NB4 (cell line): ENCODE measurements around the gene TAS1R2.
"Not testable (repeated sequence)": the region's sequence is repeated elsewhere in the genome, so short reads cannot be mapped to it uniquely, and the experiment has no call there.

Experiments
- DNase-seq: peaks from one replicate; pipeline ENCODE4 v3.0.0; 2010; ENCODE audit warnings: low read depth
- H3K4me3 ChIP-seq: one replicate; pipeline ENCODE4 v1.5.1; 2011; ENCODE audit warnings: mild to moderate bottlenecking, low read depth, low read length, moderate library complexity
- CTCF ChIP-seq: IDR thresholded peaks from one replicate; pipeline ENCODE4 v1.5.1; 2012; ENCODE audit warnings: low read depth, low read length
- MAX ChIP-seq: IDR thresholded peaks from 2 replicates; pipeline ENCODE4 v1.6.1; 2011; ENCODE audit warnings: low read depth, low read length
- MYC ChIP-seq: IDR thresholded peaks from 2 replicates; pipeline ENCODE4 v1.6.1; 2011; ENCODE audit warnings: low read depth, low read length
- POLR2A ChIP-seq: IDR thresholded peaks from 2 replicates; pipeline ENCODE4 v1.6.1; 2011; ENCODE audit warnings: mild to moderate bottlenecking; ENCODE audit not compliant: insufficient read length; ENCODE audit errors: extremely low read depth

TAS1R2 gene

GRCh38 chr1:18895317-18895716 is 35.9 kb upstream of the TAS1R2 start:
- DNase-seq = no peak
- no peak overlapping the region for H3K4me3 ChIP-seq
- TF ChIP-seq POLR2A = no peak
- no peak for TF ChIP-seq CTCF
- no peak for TF ChIP-seq MYC
- TF ChIP-seq MAX = no peak

DNA sequence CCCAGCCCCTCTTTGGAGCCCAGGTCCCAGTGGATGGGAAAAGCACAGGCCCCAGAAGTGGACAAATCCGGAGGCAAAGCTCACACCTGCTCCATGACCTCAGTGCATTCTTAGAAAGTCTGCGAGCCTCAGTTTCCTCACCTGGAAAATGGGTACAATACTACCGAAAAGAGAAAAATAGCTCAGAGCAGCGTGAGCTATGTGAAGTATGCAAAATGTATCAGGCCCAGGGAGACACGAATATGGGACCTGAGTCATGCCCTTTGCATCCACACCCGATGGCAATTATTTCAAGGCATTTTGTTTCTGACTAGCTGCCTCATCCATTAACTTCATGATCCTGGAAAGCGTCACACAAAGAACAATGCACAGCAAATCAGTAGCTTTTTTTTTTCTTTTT is 33.7 kb upstream of the TAS1R2 start:
- TF ChIP-seq MYC (no peak), MAX (no peak), CTCF (no peak), POLR2A (no peak)
- no peak overlapping the region for H3K4me3 ChIP-seq
- DNase-seq = no peak

DNA sequence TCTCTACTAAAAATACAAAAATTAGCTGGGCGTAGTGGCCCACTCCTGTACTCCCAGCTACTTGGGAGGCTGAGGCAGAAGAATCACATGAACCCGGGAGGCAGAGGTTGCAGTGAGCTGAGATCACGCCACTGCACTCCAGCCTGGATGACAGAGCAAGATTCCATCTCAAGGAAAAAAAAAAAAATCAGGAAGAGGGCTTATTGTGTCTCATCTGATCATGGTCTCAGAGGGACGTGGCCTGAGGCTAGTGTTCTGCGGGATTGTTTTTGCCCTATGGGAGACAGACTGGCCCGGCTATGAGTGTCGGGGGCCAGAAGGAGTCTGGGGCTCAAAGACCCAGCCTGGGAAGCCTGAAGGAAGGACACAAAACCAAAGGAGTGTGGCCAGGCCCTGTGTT is 32.4 kb upstream of the TAS1R2 start:
- not testable (repeated sequence) for DNase-seq, H3K4me3 ChIP-seq

- TF ChIP-seq MYC (no peak), MAX (no peak), POLR2A (no peak), CTCF (no peak)
Observed at GRCh38 chr1:18891426-18891780, 31.9 kb upstream of the TAS1R2 start.

DNA sequence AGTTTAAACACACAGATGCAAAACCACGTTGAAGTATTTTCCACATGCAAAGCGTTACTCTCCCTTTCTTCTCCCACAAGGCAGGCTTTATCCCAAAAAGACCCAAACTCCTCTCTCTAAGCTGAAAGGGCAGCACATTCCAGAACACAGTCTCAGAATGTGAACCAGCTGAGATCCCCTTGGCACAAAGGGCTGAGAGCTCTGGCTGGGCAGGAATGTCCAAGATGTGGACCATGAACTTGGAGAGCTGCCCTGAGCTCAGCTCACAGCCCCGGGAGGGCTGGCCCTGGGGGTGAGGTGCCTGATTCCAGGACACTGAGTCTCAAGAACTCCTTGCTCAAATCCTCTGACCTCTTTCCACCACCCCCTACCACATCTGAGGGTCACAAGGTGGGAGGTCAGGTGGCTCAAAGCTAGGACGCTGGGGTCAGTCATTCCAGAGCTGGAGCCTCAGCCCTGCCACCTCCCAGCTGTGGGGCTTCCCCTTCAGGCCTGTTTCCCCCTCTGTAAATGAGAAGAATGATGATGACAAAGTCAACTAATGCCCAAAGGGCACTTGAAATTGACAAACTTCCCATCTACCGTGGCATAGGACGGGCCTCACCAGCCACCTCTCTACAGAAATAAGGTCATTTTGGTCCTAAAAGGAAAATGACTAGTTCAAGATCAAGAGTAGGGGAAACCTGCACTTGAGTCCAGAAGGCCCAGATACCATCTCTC is 31.4 kb upstream of the TAS1R2 start:
- TF ChIP-seq CTCF (no peak), MAX (no peak), POLR2A (no peak), MYC (no peak)
- DNase-seq = no peak
- no peak overlapping the region for H3K4me3 ChIP-seq

More at GRCh38 chr1:18891426-18891780, 31.9 kb upstream of the TAS1R2 start:
- DNase-seq = no peak
- no peak overlapping the region for H3K4me3 ChIP-seq

GRCh38 chr1:18886003-18886335 is 26.5 kb upstream of the TAS1R2 start:
- TF ChIP-seq MAX (no peak), MYC (no peak), CTCF (no peak), POLR2A (no peak)
- DNase-seq = no peak
- no peak overlapping the region for H3K4me3 ChIP-seq
